SK-N-SH (cell line): ENCODE results near the gene NOD1. TPM values are rescaled to one million over a fixed set of nuclear protein-coding genes. Genes with fewer than 3 reads are reported as not detected.
A peak's percentile ranks its signal among the peaks of the same experiment; 100 is the strongest.

ENCODE experiments used
- CTCF ChIA-PET: fragments of 300-600, 350-600 bp; formaldehyde crosslinking; extraction: SDS; loops from one replicate; lab custom pipeline; 2021; lab: Yijun Ruan, JAX
- POLR2A ChIA-PET: fragments of 350-600 bp; sonication (Branson Sonifier 250); formaldehyde crosslinking; extraction: SDS; loops from one replicate; lab custom pipeline; 2020; ENCODE audit warnings: antibody characterized with exemption, inconsistent platforms; lab: Yijun Ruan, JAX
- DNase-seq: peaks from one replicate; pipeline ENCODE4 v3.0.0; 2012
- H2AFZ ChIP-seq: fragments of 200-600 bp; sonication (generic); 2 replicates; pipeline ENCODE4 v1.8.1; 2016; ENCODE audit warnings: antibody characterized with exemption, mild to moderate bottlenecking, low read depth
- H3F3A ChIP-seq: fragments of 200-600 bp; sonication (generic); replicated peaks from 2 replicates; pipeline ENCODE3; 2016; ENCODE audit warnings: antibody characterized with exemption, mild to moderate bottlenecking; ENCODE audit not compliant: insufficient read depth
- H3K27ac ChIP-seq, 2 experiments: fragments of 200-500 bp in 1 of 2; fragments of 200-600 bp in 1 of 2; sonication (Bioruptor generic) in 1 of 2; sonication (generic), shearing (Covaris generic) in 1 of 2; 2 replicates each; pipeline versions ENCODE4 v1.5.1 to v1.6.1; 2014 to 2016; ENCODE audit warnings: low read depth in 2 of 2, inconsistent platforms in 1 of 2, low read length in 1 of 2, mild to moderate bottlenecking in 1 of 2, mixed read lengths in 1 of 2
- H3K27me3 ChIP-seq: fragments of 200-600 bp; sonication (generic), shearing (Covaris generic); 2 replicates; pipeline ENCODE4 v1.6.1; 2016; ENCODE audit warnings: mixed run types; ENCODE audit not compliant: insufficient read depth
- H3K36me3 ChIP-seq, 2 experiments: fragments of 200-500 bp in 1 of 2; fragments of 200-600 bp in 1 of 2; sonication (Bioruptor generic) in 1 of 2; sonication (generic) in 1 of 2; replicated peaks in 1 of 2; 2 replicates each; pipeline versions ENCODE3 to v1.5.1; 2014 to 2016; ENCODE audit warnings: low read length in 1 of 2, mild to moderate bottlenecking in 1 of 2; ENCODE audit not compliant: insufficient read depth in 2 of 2, control insufficient read depth in 1 of 2
- H3K4me1 ChIP-seq, 2 experiments: fragments of 200-500 bp in 1 of 2; fragments of 200-600 bp in 1 of 2; sonication (Bioruptor generic) in 1 of 2; sonication (generic), shearing (Covaris generic) in 1 of 2; 2 replicates each; pipeline versions ENCODE4 v1.5.1 to v1.6.1; 2014 to 2016; ENCODE audit warnings: low read depth in 1 of 2, low read length in 1 of 2, mixed run types in 1 of 2; ENCODE audit not compliant: insufficient read depth in 2 of 2, control insufficient read depth in 1 of 2
- H3K4me2 ChIP-seq: fragments of 200-600 bp; sonication (generic), shearing (Covaris generic); 2 replicates; pipeline ENCODE4 v1.6.1; 2017; ENCODE audit warnings: mixed run types
- H3K4me3 ChIP-seq, 2 experiments: fragments of 200-500 bp in 1 of 2; fragments of 200-600 bp in 1 of 2; sonication (Bioruptor generic) in 1 of 2; sonication (generic), shearing (Covaris generic) in 1 of 2; 2 replicates each; pipeline versions ENCODE4 v1.5.1 to v1.8.1; 2014 to 2016; ENCODE audit warnings: low read depth in 2 of 2, inconsistent platforms in 1 of 2, low read length in 1 of 2, mild to moderate bottlenecking in 1 of 2, mixed read lengths in 1 of 2, moderate library complexity in 1 of 2
- H3K79me2 ChIP-seq: fragments of 200-600 bp; sonication (generic); 2 replicates; pipeline ENCODE4 v1.8.1; 2017; ENCODE audit warnings: mild to moderate bottlenecking; ENCODE audit not compliant: insufficient read depth
- H3K9ac ChIP-seq: fragments of 200-600 bp; sonication (generic); 2 replicates; pipeline ENCODE4 v1.6.1; 2017; ENCODE audit warnings: mixed run types
- H3K9me2 ChIP-seq: fragments of 200-600 bp; sonication (generic); 2 replicates; pipeline ENCODE4 v1.6.1; 2017; ENCODE audit warnings: mixed run types
- H3K9me3 ChIP-seq: fragments of 200-600 bp; sonication (generic); 2 replicates; pipeline ENCODE4 v1.6.1; 2017; ENCODE audit warnings: mixed run types, mild to moderate bottlenecking, moderate library complexity
- H4K20me1 ChIP-seq: fragments of 200-600 bp; sonication (generic); 2 replicates; pipeline ENCODE4 v1.6.1; 2017; ENCODE audit warnings: mild to moderate bottlenecking, mixed run types; ENCODE audit not compliant: insufficient read depth
- CTCF ChIP-seq: fragments of 200-600 bp; sonication (generic); IDR thresholded peaks from 2 replicates; pipeline ENCODE4 v1.6.1; 2017; ENCODE audit warnings: antibody characterized with exemption, mild to moderate bottlenecking, moderate library complexity
- FOXM1 ChIP-seq: IDR thresholded peaks from 2 replicates; pipeline ENCODE4 v1.4.0; 2012; ENCODE audit warnings: low read depth, mild to moderate bottlenecking
- GABPA ChIP-seq: IDR thresholded peaks from 2 replicates; pipeline ENCODE4 v1.4.0; 2012; ENCODE audit warnings: low read depth, mild to moderate bottlenecking
- IRF3 ChIP-seq: fragments of 150-350 bp; IDR thresholded peaks from 2 replicates; pipeline ENCODE4 v1.6.1; 2016; ENCODE audit warnings: mild to moderate bottlenecking, low read depth, low read length
- JUND ChIP-seq: IDR thresholded peaks from 2 replicates; pipeline ENCODE4 v1.4.0; 2012
- MXI1 ChIP-seq: IDR thresholded peaks from 2 replicates; pipeline ENCODE4 v1.6.1; 2012; ENCODE audit warnings: mild to moderate bottlenecking, low read depth, low read length, improper control_type of control experiment
- NFIC ChIP-seq: IDR thresholded peaks from 2 replicates; pipeline ENCODE4 v1.4.0; 2012; ENCODE audit warnings: borderline replicate concordance
- RAD21 ChIP-seq: IDR thresholded peaks from 2 replicates; pipeline ENCODE4 v1.6.1; 2012; ENCODE audit warnings: mild to moderate bottlenecking, low read length
- REST ChIP-seq: IDR thresholded peaks from 2 replicates; pipeline ENCODE4 v1.6.1; 2012; ENCODE audit warnings: mild to moderate bottlenecking, low read depth, low read length, moderate library complexity
- SIN3A ChIP-seq: IDR thresholded peaks from 2 replicates; pipeline ENCODE4 v1.6.1; 2012; ENCODE audit warnings: low read depth, mild to moderate bottlenecking, low read length, moderate library complexity, borderline replicate concordance
- SMC3 ChIP-seq: IDR thresholded peaks from 2 replicates; pipeline ENCODE4 v1.6.1; 2012; ENCODE audit warnings: low read depth, low read length, improper control_type of control experiment
- YY1 ChIP-seq: IDR thresholded peaks from 2 replicates; pipeline ENCODE4 v1.4.0; 2012; ENCODE audit warnings: low read depth, mild to moderate bottlenecking
- WGBS: methylation state at CpG from one replicate; pipeline ENCODE4 v1.1.6; 2017; ENCODE audit warnings: low lambda C conversion rate; 5-methylcytosine and 5-hydroxymethylcytosine counted together
- polyA plus RNA-seq, 3 experiments: library from polyadenylated mRNA; depleted of rRNA; stranded (reverse); fragments of >200 nt; gene quantifications; 2 replicates each; pipeline ENCODE4 v1.2.3, GENCODE V29; 2012

Gene NOD1
- polyA plus RNA-seq, 1 of the 3 experiments (the other 2 are of a cell fraction), result 5.5 TPM

GRCh38 chr7:30465046-30465810 is 13.4 kb downstream of the NOD1 start:
- no peaks in the 10 kb centered on the region for H3K9me3 ChIP-seq
- WGBS, result 91% methylated on average over 5 of the region's 5 CpGs
- no peak overlapping the region for H3K9ac ChIP-seq
- H3F3A ChIP-seq, result peaks cover 5% of the 10 kb centered on the region
- H3K36me3 ChIP-seq, result peaks cover 0 to 2% of the 10 kb centered on the region in 2 experiments
- H2AFZ ChIP-seq, result no peak overlapping the region
- peaks cover 26% of the 10 kb centered on the region for H3K79me2 ChIP-seq
- ChIA-PET POLR2A (interaction anchor here (1.8 kb wide), 1 partner anchor 13 kb away, joined by 13 read pairs; the partner anchor contains the start of gene NOD1), CTCF (interaction anchor here (0.7 to 2.1 kb wide), 8 partner anchors 13 to 99 kb away, joined by 3 to 6 read pairs (median 3); partner anchors contain the start of gene NOD1)
- peak overlapping the region in 1 of 2 experiments; percentile 80; a peak in 2 of 4 replicates for H3K27ac ChIP-seq
- DNase-seq, result no peak
- peaks cover 11 to 66% of the 10 kb centered on the region in 2 experiments for H3K4me1 ChIP-seq
- no peaks in the 10 kb centered on the region for H3K27me3 ChIP-seq
- TF ChIP-seq SMC3 (no peak), CTCF (no peak), REST (no peak), JUND (no peak), SIN3A (no peak), GABPA (no peak), YY1 (no peak), IRF3 (no peak), FOXM1 (no peak), NFIC (no peak), MXI1 (no peak), RAD21 (no peak)
- no peak overlapping the region for H3K4me3 ChIP-seq
- H3K4me2 ChIP-seq, result no peak overlapping the region
- H4K20me1 ChIP-seq, result no peaks in the 10 kb centered on the region
- H3K9me2 ChIP-seq, result no peaks in the 10 kb centered on the region
